Thyroid gland (tissue), 4 donors: Measurements from ENCODE around the gene ABCG1.

ENCODE experiments used
- CTCF ChIP-seq, 6 experiments: fragments of 200-600 bp in 3 of 6; fragments of 450-650 bp in 3 of 6; sonication (generic) in 3 of 6; IDR thresholded peaks; one replicate each; pipeline ENCODE4 v1.5.1; 2016 to 2019; ENCODE audit warnings: antibody characterized with exemption in 6 of 6, mild to moderate bottlenecking in 2 of 6, inconsistent platforms in 1 of 6, moderate library complexity in 1 of 6
- POLR2A ChIP-seq, 2 donors: fragments of 450-650 bp; IDR thresholded peaks; one replicate each; pipeline ENCODE4 v1.6.1; 2017; ENCODE audit warnings: antibody characterized with exemption in 2 of 2, mild to moderate bottlenecking in 2 of 2, moderate library complexity in 1 of 2

DNA sequence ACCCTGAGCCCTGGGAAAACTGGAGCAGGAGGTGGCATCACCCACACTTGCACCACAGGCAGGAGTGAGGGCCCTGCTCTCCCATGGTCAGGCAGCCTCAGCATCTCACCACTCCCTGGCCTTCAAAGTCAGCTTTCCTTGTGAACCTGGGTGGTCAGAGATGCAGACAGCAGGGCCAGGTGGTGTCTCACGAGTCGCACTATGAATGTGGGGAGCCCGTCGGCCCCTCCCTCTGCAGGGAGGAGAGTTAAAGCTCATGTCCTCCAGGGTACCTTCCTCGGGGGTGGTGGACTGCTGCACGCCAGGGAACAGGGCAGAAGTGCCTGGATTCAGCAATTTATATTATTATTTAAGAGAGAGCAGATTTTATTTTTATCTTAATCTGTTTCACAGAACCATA is 24.1 kb downstream of the ABCG1 start:
- TF ChIP-seq CTCF (IDR thresholded peaks at IDR 0.05) = no peak
- no peak for TF ChIP-seq POLR2A (IDR thresholded peaks at IDR 0.05)
